SK-N-SH treated with all-trans-retinoic acid at 6 μM for 48 hours (cell line): Measurements from ENCODE around the gene MMP13.

Experiments used
- ESRRG ChIP-seq: fragments of 250-450 bp; sonication (Bioruptor Pico); IDR thresholded peaks from 2 replicates; pipeline ENCODE4 v1.6.1; 2021; ENCODE audit warnings: mild to moderate bottlenecking
- OSR1 ChIP-seq: fragments of 250-450 bp; sonication (Bioruptor Pico); IDR thresholded peaks from 2 replicates; pipeline ENCODE4 v1.8.0; 2022; ENCODE audit warnings: moderate library complexity, mild to moderate bottlenecking, inconsistent platforms
- POU6F1 ChIP-seq: fragments of 250-450 bp; sonication (Bioruptor Pico); IDR thresholded peaks from 2 replicates; pipeline ENCODE4 v1.8.0; 2021; ENCODE audit warnings: low read depth, mild to moderate bottlenecking, moderate library complexity, borderline replicate concordance
- TOX ChIP-seq: fragments of 250-450 bp; sonication (Bioruptor Pico); IDR thresholded peaks from 2 replicates; pipeline ENCODE4 v1.8.0; 2021; ENCODE audit warnings: mild to moderate bottlenecking, moderate library complexity, borderline replicate concordance
- ZFP3 ChIP-seq: fragments of 250-450 bp; sonication (Bioruptor Pico); IDR thresholded peaks from 2 replicates; pipeline ENCODE4 v1.5.0; 2020; ENCODE audit warnings: mild to moderate bottlenecking, moderate library complexity
- ZNF565 ChIP-seq: fragments of 450-650 bp; formaldehyde crosslinking; conservative IDR thresholded peaks from 2 replicates; pipeline ENCODE4 v1.5.0; 2020; ENCODE audit warnings: low read depth, mild to moderate bottlenecking, moderate library complexity
- TF ChIP-seq, protein P1 (sequence below): fragments of 250-450 bp; sonication (Bioruptor Pico); IDR thresholded peaks from 2 replicates; pipeline ENCODE4 v1.8.0; 2020; ENCODE audit warnings: mild to moderate bottlenecking, moderate library complexity, borderline replicate concordance

DNA sequence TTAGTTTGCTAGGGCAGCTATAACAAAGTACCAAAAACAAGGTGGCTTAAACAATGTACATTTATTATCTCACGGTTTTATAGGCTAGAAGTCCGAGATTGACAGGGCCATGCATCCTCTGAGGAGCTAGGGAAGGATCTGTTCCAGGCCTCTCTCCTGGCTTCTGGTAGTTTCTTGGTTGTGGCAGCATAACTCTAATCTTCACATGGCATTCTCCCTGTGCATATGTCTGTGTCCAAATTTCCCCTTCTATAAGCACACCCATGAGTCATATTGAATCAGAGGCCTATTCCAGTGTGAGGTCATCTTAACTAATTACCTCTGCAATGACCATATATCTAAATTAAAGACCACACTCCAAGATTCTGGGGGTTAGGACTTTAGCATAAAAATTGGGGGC is 31.3 kb upstream of the MMP13 start:
- TF ChIP-seq ZFP3 (CRISPR knock-in tag) (no peak), TOX (no peak), ZNF565 (CRISPR knock-in tag) (no peak), POU6F1 (CRISPR knock-in tag) (no peak), OSR1 (CRISPR knock-in tag) (no peak), ESRRG (no peak)
- TF ChIP-seq, protein P1, sequence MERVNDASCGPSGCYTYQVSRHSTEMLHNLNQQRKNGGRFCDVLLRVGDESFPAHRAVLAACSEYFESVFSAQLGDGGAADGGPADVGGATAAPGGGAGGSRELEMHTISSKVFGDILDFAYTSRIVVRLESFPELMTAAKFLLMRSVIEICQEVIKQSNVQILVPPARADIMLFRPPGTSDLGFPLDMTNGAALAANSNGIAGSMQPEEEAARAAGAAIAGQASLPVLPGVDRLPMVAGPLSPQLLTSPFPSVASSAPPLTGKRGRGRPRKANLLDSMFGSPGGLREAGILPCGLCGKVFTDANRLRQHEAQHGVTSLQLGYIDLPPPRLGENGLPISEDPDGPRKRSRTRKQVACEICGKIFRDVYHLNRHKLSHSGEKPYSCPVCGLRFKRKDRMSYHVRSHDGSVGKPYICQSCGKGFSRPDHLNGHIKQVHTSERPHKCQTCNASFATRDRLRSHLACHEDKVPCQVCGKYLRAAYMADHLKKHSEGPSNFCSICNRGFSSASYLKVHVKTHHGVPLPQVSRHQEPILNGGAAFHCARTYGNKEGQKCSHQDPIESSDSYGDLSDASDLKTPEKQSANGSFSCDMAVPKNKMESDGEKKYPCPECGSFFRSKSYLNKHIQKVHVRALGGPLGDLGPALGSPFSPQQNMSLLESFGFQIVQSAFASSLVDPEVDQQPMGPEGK (CRISPR knock-in tag), result no peak
